Stimulated activated naive CD8-positive, alpha-beta T cell treated with anti-CD3 and anti-CD28 coated beads, Interleukin-15, amount 100 ng/mL, for 72 hours (primary cell): ENCODE results near the gene LCN2.
"Not testable (repeated sequence)": the region's sequence is repeated elsewhere in the genome, so short reads cannot be mapped to it uniquely, and the experiment has no call there.

ENCODE experiments used
- ATAC-seq: fragments of 150-1000 bp; cut with Tn5 transposase; 2 replicates; pipeline ENCODE4 v1.10.0; 2021; ENCODE audit warnings: mild to moderate bottlenecking, moderate library complexity
- DNase-seq, 2 donors: peaks; one replicate each; pipeline ENCODE4 v3.0.0; 2021 to 2022
- H3K27ac Mint-ChIP-seq, 2 donors: one replicate each; pipeline ENCODE4 v1.8.0; 2022; ENCODE audit warnings: mild to moderate bottlenecking in 2 of 2, mixed read lengths in 2 of 2, moderate library complexity in 2 of 2
- H3K27me3 Mint-ChIP-seq: one replicate; pipeline ENCODE4 v1.8.0; 2022; ENCODE audit warnings: mixed read lengths
- H3K4me1 Mint-ChIP-seq: one replicate; pipeline ENCODE4 v1.8.0; 2022; ENCODE audit warnings: mild to moderate bottlenecking, mixed read lengths
- H3K4me3 Mint-ChIP-seq, 2 donors: one replicate each; pipeline ENCODE4 v1.8.0; 2022; ENCODE audit warnings: mild to moderate bottlenecking in 2 of 2, mixed read lengths in 2 of 2, moderate library complexity in 1 of 2
- H3K9me3 Mint-ChIP-seq, 2 donors: one replicate each; pipeline ENCODE4 v1.8.0; 2022; ENCODE audit warnings: mixed read lengths in 2 of 2

LCN2 gene

GRCh38 chr9:128181480-128181879, 32.2 kb downstream of the LCN2 start:
- H3K27ac Mint-ChIP-seq, H3K27me3 Mint-ChIP-seq, ATAC-seq, H3K9me3 Mint-ChIP-seq, H3K4me3 Mint-ChIP-seq, H3K4me1 Mint-ChIP-seq, DNase-seq: not testable (repeated sequence)

- ATAC-seq (no peak), DNase-seq (no peak)
- peaks cover 16% of the 10 kb centered on the region for H3K4me1 Mint-ChIP-seq
- H3K4me3 Mint-ChIP-seq: no peak overlapping the region
- no peaks in the 10 kb centered on the region for H3K9me3 Mint-ChIP-seq
- H3K27ac Mint-ChIP-seq: no peak overlapping the region
- no peaks in the 10 kb centered on the region for H3K27me3 Mint-ChIP-seq
These were observed 33.8 kb downstream of the LCN2 start for GRCh38 chr9:128182893-128183588.

- no peak overlapping the region for H3K27ac Mint-ChIP-seq
- no peaks in the 10 kb centered on the region for H3K9me3 Mint-ChIP-seq
- ATAC-seq (no peak), DNase-seq (no peak)
- peaks cover 46% of the 10 kb centered on the region for H3K4me1 Mint-ChIP-seq
- no peak overlapping the region for H3K4me3 Mint-ChIP-seq
- H3K27me3 Mint-ChIP-seq: no peaks in the 10 kb centered on the region
These were observed 37.0 kb downstream of the LCN2 start for GRCh38 chr9:128185979-128186965.

- no peaks in the 10 kb centered on the region for H3K9me3 Mint-ChIP-seq
- H3K27ac Mint-ChIP-seq: no peak overlapping the region
- ATAC-seq (no peak), DNase-seq (no peak)
- peaks cover 55% of the 10 kb centered on the region for H3K4me1 Mint-ChIP-seq
- H3K27me3 Mint-ChIP-seq: peaks cover 1% of the 10 kb centered on the region
- no peak overlapping the region for H3K4me3 Mint-ChIP-seq
These were observed 38.1 kb downstream of the LCN2 start for GRCh38 chr9:128187361-128187760.

GRCh38 chr9:128188209-128188608, 39.0 kb downstream of the LCN2 start:
- Mint-ChIP-seq H3K27me3 (peaks cover 10% of the 10 kb centered on the region), H3K4me3 (no peak overlapping the region), H3K4me1 (peaks cover 63% of the 10 kb centered on the region), H3K27ac (no peak overlapping the region), H3K9me3 (no peaks in the 10 kb centered on the region)
- ATAC-seq: no peak
- DNase-seq: no peak

- Mint-ChIP-seq H3K9me3 (no peaks in the 10 kb centered on the region), H3K4me1 (peaks cover 65% of the 10 kb centered on the region), H3K27me3 (peaks cover 10% of the 10 kb centered on the region), H3K4me3 (peak overlapping the region; percentile 94 to 96), H3K27ac (peak overlapping the region; percentile 13 to 84)
- no peak for DNase-seq
- no peak for ATAC-seq
These were observed 40.8 kb downstream of the LCN2 start for GRCh38 chr9:128190013-128190412.

GRCh38 chr9:128190516-128191405, 41.5 kb downstream of the LCN2 start:
- peak; percentile 64 for ATAC-seq
- Mint-ChIP-seq H3K27me3 (peaks cover 10% of the 10 kb centered on the region), H3K4me3 (peak overlapping the region; percentile 94 to 96), H3K27ac (peak overlapping the region; percentile 91 to 96), H3K9me3 (no peaks in the 10 kb centered on the region), H3K4me1 (peaks cover 65% of the 10 kb centered on the region)
- DNase-seq: peak in 1 of 2 donors; percentile 22

- H3K4me1 Mint-ChIP-seq: peaks cover 60% of the 10 kb centered on the region
- no peaks in the 10 kb centered on the region for H3K9me3 Mint-ChIP-seq
- peak within 1 kb of the TSS; percentile 91 to 96 for H3K27ac Mint-ChIP-seq
- DNase-seq (peak; percentile 81 to 86), ATAC-seq (peak; percentile 97)
- peaks cover 10% of the 10 kb centered on the region for H3K27me3 Mint-ChIP-seq
- H3K4me3 Mint-ChIP-seq: peak within 1 kb of the TSS; percentile 94 to 96
These were observed 42.3 kb downstream of the LCN2 start, which contains the start of gene CIZ1 for GRCh38 chr9:128191406-128192046. TSS of gene CIZ1 (minus strand) at chr9:128191572. CDS start at chr9:128190857, 715 bp downstream.

- Mint-ChIP-seq H3K27ac (no peak overlapping the region), H3K4me1 (peaks cover 57% of the 10 kb centered on the region), H3K4me3 (peak overlapping the region in 1 of 2 donors; percentile 49), H3K9me3 (no peaks in the 10 kb centered on the region), H3K27me3 (peaks cover 10% of the 10 kb centered on the region)
- ATAC-seq: no peak
- DNase-seq: no peak
These were observed 43.5 kb downstream of the LCN2 start for GRCh38 chr9:128192601-128193371.

GRCh38 chr9:128193469-128194096, 44.3 kb downstream of the LCN2 start:
- H3K4me1 Mint-ChIP-seq: peaks cover 49% of the 10 kb centered on the region
- H3K4me3 Mint-ChIP-seq: no peak overlapping the region
- H3K9me3 Mint-ChIP-seq: no peaks in the 10 kb centered on the region
- DNase-seq (no peak), ATAC-seq (no peak)
- H3K27ac Mint-ChIP-seq: no peak overlapping the region
- peaks cover 10% of the 10 kb centered on the region for H3K27me3 Mint-ChIP-seq

GRCh38 chr9:128201441-128202369, 52.5 kb downstream of the LCN2 start:
- ATAC-seq (no peak), DNase-seq (no peak)
- Mint-ChIP-seq H3K4me1 (peaks cover 26% of the 10 kb centered on the region), H3K27ac (no peak overlapping the region), H3K9me3 (no peaks in the 10 kb centered on the region), H3K27me3 (peaks cover 26% of the 10 kb centered on the region), H3K4me3 (no peak overlapping the region)

- H3K4me1 Mint-ChIP-seq: peaks cover 26% of the 10 kb centered on the region
- DNase-seq (no peak), ATAC-seq (peak; percentile 8)
- peak overlapping the region; percentile 73 to 82 for H3K4me3 Mint-ChIP-seq
- H3K27me3 Mint-ChIP-seq: peaks cover 26% of the 10 kb centered on the region
- H3K9me3 Mint-ChIP-seq: no peaks in the 10 kb centered on the region
- H3K27ac Mint-ChIP-seq: peak overlapping the region; percentile 90 to 97
These were observed 53.4 kb downstream of the LCN2 start for GRCh38 chr9:128202648-128203023.
